Medulla oblongata (tissue), 1 donor: ENCODE data around the gene GRM8.

Experiments
- DNase-seq: peaks from one replicate; pipeline ENCODE4 v3.0.0-alpha.2; 2015; ENCODE audit errors: extremely low spot score

GRM8 gene

DNA sequence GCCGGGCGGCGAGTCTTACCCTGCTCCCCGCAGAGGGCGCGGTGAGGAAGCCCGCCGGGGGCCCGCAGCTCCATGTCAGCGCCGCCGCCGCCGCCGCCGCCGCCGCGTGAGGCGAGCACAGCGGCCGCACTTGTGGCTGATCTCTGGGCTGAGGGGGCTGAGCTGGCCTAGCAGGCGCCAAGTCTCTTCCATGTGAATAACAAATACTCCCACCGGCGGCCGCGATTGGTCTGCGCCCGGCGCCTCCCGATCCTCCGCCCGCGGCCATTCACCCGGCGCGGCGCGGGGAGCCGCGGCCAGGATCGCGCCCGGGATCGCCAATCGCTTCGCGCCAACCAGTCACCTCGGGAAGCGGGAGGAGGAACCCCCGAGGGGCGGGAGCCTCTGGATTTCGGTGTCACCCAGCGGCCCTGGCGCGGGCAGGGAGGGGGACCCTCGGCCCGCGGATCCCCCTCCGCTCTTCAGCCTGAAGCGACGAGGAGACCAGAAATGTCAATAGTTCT is at the start of gene GRM8:
Gene GRM8 (minus strand): TSS at position 164 of the 503 bp plus-strand sequence.
- peak; percentile 27 for DNase-seq

DNA sequence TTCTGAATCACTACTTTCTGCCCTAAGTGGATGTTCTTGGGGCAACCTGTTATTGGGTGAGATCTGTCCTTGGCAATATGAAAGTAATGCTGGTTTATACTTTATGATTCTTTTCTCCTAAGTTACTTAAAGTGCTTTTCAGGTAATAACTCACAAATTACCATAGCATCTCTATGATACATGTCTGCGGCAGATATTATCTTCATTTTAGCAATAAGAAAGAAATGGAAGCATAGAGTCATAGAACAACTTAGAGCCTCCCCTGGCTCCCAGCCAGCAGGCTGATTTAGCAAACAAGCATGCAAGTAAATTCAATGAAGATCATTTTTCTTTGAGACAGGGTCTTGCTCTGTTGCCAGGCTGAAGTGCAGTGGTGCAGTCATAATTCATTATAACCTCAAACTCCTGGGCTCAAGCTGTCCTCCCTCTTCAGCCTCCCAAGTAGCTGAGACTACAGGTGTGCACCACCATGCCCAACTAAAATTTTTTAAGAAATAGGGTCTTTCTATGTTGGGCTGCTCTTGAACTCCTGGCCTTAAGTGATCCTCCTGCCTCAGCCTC is 38.1 kb upstream of the GRM8 start:
- DNase-seq = no peak

DNA sequence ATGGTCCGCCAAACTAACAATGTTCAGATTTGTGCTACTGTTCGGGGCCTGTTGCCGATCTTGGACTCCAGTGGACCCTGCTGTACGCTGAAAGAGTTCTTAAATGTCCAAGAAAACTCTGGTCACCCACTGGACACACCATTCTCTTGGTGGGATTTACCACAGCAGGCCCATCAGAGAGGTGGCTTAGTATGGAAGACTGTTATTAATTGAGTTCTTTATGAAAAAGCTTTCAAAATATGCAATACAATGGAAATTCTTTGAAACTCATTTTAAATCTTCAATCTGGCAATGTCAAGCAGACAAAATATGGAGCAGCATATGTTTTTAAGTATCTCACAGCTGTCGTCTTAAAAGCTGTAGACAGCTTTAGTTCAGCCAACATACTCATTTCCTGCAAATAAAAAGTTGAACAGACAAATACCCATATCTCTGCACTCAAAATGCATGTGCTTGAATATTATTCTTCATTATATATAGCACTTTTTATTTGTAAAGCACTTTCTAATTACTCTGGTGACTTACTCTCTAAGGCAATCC is 37.4 kb upstream of the GRM8 start:
- DNase-seq = no peak

DNA sequence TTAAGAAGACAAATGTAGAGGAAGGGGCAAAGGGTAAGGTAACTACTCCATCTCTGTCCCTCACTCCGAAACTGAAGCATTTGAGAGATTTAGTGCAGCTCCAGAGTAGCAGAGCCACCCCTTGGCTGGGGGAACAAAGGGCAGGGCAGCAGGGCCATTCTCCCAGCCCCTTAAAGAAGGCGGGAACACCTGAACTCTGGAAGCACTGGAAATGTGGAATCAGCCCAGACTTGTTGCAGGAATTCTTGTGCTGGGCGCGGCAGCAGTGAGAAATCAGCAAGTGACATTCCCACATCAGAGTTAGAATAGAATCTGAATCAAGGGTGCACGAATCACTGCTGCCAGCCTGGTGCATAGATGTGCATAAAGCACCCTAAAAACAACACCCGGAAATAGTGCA is 34.4 kb upstream of the GRM8 start:
- DNase-seq = no peak

DNA sequence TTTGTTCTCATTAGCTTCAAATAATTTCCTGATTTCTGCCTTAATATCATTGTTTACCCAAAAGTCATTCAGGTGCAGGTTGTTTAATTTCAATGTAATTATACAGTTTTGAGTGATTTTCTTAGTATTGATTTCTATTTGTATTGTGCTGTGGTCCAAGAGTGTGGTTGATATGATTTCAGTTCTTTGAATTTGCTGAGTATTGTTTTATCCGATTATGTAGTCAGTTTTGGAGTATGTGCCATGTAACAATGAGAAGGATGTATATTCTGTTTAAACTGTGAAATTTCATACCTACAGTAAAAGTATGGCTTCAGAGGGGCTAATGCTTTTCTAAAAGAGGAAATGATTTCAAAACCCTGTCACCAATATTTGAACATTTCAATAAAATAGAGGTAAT is 17.4 kb upstream of the GRM8 start:
- DNase-seq = no peak

DNA sequence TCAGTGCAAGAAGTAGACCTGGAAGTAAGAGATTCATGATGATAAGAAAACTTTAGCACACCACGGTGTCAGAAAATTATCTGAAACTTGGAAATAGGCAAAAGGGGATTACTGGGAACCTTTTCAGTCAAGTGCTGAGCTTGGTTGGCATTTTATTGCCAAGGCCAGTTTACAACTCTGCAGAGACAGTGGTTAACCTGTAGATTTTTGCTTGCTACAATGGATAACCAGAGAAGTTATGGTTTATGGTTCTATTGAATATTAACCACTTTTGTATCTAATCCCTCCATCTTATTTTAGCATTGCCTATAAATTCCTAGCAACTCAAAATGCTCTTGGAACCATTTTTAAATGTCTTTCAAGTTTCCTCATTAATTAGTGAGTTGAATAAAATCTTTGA is 13.3 kb upstream of the GRM8 start:
- DNase-seq = no peak

DNA sequence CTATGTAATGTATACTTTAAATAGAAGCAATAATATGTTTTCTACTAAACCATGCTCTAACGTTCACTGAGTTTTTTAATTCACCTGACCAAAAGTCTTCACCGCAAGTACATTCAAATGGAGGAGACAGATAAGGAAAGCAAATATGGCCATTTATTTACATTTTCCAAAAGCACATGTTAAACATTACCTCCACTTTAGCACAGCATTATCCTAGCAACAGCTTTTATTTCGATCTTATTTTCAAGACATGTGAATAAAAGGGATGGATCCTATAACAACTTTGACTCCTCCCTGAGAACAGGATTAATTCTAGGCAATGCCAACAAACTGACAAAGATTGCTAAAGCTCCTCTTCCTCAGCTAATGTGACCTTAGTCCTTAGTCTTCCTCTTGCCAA is 11.5 kb upstream of the GRM8 start:
- no peak for DNase-seq

DNA sequence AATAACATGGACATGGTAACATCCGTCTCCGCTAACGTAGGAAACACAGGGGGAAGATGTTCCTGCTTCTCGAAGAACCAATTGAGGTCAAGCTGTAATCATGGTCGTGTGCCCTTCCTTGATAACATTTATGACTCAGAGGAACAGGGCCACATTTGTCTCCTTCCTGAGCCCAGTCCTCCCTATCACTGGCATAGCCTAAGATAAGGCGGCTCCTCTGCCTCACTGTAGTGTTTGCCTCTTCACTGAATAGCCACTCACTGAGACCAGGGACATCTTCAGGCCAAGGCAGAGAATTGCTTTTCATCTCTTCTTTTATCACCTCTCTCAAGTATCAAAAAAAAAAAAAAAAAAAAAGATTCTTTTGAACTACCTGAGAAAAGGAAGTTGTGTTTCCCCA is 5.4 kb upstream of the GRM8 start:
- no peak for DNase-seq

DNA sequence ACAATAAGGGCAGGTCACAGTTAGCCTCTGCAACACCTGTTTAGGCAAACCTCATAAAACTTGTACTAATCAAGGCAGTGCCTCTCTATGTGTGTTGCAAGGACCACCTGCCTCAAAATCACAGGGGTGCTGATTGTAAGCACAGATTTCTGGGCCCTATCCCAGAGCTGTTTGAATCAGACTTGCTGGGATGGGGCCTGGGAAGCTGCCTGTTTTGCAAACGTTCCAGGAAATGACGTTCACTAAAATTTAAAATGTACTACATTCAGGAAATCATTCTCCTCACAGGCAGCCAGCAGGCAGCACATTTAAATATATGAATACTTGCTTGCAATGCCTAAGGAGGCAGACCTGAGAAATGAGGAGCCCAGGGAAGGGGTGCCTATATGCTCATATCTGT is 4.3 kb upstream of the GRM8 start:
- DNase-seq = no peak

DNA sequence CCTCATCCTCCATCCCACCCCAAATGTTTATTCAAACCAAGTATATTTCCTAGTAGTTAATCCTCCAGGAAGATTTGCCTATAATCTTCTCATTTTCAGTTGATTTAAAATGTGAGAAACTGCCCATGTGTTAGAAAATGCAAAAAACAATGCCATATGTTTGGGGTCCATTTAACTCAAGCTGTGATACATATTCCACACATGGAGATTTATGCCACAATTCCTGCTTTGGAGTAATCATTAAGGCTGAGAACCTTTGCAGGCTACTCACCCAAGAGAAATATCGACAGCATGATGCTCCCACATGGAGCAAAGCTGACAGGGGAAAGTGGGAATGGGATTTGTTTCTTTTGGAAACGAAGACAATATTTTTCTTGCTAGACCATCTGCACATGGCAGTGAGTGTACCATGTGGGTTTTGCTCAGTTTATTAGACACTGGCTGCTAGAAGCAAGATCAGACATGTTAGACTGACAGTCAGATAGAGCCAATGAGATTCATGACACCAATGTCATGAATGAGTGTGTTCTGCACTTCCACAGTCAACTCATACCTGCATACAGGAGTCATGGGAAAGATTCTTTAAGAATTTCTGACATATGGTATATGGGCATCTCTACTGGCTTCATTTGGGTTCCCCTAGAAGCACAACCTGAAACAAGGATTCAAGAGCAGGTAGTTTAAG is 3.4 kb upstream of the GRM8 start:
- no peak for DNase-seq

DNA sequence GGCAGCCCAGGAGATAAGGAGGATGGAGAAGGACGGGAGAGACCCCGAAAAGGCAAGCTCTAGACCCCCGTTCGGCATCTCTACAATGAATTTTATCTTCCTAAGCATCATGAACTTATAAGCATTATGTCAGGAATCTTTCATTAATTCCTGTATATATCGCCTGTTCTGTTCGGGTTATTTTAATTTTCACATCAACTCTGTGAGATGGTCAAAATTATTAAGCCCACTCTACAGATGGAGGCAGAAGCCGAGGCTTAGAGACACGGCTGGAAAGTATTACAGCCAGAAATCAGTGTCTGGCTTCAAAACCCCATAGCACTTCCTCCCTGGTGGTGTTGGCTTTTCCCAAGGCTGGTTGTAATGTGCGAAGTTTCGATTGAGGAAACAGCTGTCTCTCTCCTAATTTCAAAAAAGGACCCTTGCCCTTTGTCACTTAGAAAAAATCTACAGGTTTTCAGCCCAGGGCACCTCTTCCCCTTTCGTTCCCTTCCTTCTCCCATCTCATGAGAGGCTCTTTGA is 1.5 kb upstream of the GRM8 start:
- no peak for DNase-seq

DNA sequence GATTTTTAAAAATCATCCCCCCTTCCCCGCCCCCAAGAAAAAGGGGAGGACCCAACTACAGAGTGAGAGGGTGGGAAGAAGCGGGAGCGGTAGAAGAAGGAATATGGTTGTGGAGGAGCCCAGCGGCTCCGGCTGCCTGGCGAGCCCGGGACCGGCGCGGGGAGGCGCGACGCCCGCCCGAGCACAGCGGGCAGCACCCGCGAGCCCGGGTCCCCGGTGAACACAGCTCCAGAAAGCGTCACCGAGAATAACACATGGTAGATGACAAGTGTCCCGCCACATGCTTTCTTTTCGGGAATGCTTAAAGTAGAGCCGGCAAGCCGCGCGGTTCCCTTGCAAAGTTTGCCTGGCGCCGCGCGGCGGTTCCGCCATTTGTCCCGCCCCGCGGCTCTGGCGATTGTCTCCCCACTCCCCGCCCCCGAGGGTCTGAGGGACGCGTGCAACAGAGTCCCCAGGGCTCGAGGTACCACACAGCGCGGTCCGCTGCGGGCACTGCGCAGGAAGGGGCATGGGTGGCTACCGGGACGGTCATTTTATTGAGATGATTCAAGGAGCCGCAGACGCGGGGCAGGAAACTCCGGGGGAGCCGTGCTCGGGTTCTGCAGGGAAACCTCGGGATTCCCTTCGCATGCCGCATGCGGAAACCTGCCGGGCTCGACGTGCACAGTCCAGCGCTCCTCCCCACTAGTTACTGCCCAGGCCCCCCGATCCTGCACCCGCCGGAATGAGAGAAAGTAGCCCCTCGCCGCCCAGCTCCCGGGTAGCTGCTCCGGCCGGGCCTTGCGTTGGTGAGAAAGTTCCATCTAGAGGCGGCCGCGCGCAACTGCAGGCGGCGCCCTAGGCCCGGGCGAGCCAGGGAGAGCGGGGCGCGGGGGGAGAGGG is 781 bp upstream of the GRM8 start:
- DNase-seq = peak; percentile 70

DNA sequence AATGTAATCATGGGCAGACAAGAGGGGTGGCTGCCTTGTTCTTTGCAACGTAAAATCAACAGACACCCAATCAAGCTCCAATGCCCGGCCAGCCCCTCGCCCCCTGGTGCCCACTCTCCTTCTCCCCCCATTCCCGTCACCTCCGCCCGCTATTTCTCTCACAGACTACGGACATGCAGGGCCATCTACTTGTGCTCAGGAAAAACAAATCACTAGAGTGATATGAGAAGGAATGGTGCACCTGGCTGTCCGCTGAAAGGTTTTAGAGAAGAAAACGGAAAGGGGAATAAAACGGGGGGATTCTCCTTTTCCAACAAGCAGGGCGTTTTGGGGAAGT is 396 bp downstream of the GRM8 start:
- no peak for DNase-seq

DNA sequence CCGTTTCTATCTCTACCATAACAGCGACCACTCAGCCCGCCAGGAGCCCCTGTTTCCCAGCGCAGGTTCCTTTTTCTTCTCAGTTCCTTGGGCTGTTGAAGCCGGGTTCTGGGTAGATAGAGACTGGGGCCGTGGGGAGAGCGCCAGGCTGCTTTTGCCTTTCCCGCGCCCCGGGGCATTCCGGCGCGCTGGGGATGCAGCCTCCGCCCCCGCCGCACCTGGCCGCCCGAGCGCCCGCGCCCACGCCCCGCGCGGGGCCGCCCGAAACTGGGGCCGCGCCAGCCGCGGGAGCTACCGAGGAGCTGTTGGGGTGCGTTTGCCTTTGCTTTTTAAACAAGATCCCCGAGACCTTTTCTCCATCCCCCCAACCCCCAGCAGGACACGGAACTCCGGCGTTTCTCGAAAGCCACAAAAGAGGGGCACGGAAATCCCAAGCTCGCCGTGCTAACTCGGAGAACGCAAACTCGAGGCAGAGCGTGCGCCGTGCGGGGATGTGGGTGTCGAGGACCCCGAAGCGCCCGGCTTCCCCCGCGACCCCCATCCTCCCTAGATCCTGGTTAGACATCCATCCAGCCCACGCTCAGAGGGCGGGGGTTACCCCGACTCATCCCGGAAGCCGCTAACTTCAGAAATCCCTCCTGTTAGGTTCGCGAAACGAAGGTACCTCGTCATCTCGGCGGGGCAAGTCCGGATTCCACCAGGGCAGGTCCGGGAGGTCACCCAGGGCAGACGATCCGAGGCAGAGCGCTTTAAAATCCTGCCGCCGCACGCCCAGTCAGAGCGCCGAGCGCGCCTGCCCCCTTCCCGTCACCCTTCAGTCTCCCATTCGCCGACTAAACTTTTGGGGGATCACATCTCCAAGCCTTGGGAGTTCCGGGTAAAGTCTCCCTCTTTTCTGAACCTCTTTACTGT is 1.0 kb downstream of the GRM8 start:
- no peak for DNase-seq

DNA sequence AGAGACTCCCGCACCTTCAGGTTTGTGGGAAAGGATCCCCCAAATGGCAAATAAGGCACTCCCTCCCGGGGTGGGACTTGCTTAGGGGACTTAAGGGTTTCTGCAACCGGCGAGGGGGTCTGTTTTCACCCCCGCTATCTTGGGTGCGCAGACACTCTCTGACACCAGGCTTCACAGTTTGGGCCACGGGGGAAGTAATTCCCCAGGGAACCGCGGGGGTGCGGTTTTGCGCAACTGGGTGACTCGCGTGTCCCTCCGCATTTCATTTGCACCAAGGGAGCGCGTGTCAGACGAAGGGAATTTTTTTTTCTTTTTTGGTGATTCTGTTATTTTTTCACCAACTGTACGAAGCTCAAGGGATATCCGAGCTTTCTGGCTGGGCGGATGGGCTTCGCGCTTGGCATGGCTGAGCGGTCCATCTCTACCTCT is 1.7 kb downstream of the GRM8 start:
- no peak for DNase-seq

DNA sequence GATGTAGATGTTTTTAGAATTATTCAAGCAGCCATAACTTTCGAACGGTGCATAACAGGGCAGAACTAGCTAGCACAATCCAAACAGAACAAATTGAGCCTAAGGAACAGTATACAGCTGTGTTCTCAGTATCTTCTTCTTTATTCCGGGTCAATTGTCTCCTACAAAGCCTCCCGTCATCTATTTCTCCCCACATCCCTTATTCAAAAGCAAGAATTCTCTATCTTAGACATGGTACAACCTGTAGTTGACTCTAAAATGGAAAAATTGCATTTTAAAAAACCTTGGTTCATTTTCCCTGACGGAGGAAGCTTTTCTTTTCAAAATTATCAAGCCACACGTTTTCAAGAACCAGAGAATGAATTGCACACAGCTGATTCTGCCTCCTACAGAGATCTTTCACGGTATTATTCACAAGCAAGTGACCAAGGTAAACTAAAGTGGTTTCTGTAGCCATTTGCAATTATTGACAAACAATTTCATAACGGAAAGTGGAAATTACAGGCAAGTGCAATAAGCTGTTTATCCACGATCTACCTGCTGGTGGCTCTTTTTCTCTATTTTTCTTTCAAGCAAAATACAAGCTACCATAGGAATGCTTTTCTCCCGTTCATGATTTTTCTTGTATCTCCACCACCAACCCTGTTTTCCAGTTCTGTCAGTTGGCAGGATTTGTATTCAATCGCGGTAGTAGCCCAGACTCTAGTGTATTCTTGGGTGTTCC is 2.3 kb downstream of the GRM8 start:
- DNase-seq = peak; percentile 22

DNA sequence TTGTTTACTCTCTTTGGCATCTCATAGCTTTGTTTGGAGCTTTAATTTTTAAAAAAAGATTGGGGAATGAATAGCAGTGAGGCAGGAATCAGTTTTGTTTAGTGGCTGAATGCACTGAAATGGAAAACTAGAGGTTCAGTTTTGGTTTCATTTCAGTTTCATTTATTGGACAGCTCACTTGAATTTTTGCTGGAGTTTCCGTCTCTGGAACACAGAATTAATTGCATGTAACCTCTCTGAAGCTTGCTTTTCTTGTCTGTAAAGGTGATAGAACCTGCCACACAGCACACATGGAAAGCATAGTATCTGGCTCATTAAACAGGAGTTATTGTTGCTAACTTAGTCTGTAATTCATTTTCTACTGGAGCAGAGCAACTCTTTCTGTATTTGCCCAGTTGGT is 7.1 kb downstream of the GRM8 start:
- no peak for DNase-seq

DNA sequence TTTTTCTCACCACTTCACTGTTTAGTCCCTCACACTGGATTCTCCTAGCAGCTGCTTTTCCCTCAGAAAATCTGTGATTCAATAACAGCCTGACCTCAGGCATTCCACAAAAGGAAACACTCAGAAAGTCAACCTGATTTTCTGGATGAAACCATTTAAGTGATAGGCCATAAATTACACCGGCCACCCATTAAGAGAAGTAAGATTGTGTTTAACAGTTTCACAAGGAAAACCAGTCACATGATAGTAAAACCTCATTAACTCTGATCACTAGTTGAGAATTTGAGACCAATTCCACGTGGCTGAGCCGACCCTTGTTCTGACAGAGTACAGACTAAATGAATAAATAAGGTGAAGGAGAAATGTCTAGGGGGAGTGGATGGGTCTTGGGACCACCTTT is 7.7 kb downstream of the GRM8 start:
- DNase-seq = no peak

DNA sequence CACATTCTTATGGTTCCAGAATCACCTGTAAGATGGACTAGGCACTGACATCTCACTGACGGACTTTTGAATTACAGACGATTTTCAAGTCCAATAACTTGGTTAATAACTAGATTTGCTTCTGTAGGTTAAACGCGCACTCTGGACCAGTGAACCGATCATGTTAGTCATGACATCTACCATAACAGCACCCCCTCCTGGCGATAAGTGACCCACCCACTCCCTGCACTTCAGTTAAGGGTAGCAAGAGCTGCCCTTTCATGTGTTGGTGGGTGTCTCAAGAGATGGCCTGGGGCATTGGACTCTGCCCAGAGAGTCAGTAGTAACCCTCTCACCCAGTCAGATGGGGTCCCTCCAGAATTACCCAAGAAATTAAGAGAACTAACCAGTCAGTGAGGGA is 12.9 kb downstream of the GRM8 start:
- no peak for DNase-seq

DNA sequence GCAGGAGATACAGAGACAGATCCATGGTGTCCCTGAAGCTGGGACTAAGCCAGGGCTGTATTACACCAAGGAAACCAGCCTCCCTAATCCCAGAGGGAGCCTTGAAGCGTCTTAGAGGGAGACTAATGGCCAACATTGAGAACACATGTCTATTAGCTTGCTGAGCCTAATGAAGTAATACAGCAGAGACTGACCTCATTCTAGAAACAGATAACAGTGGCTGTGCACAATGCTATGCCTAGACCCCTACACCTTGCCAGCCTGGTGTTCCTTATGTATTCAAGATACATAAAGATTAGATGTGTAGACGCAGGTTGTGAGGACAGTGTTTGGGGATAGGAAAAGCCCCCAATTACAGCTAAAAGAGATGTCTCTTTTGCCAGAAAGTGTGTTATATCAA is 19.1 kb downstream of the GRM8 start:
- DNase-seq = no peak

DNA sequence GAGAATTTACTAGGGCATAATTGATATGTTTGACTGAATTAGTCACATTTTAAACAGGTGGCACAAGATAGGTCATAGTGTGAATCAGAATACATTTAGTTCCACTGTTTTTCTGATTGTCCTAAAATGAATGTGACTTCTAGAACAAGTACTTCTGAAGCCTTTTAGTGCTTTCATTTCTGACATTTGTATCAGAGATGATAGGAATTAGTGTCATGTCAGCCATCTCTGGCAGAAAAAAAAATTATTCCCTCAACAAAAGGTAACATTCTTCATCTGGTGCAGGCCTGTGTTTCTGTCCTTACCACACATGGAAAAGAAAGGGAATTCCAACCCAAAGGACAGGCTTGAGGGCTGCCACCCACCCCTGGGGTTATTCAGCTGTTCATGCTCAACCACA is 21.3 kb downstream of the GRM8 start:
- no peak for DNase-seq
